Transverse colon (tissue), 4 donors: ENCODE results near the gene TNS1. TPM values are rescaled to one million over a fixed set of nuclear protein-coding genes. Genes with fewer than 3 reads are reported as not detected.

ENCODE experiments used
- DNase-seq: peaks from one replicate; pipeline ENCODE4 v3.0.0-alpha.2; 2019
- H3K27ac ChIP-seq, 4 donors: fragments of 200-600 bp; sonication (generic); 2 replicates each; pipeline ENCODE4 v1.5.1; 2016 to 2018; ENCODE audit warnings: inconsistent platforms in 4 of 4
- H3K27me3 ChIP-seq: fragments of 200-600 bp; sonication (generic); 2 replicates; pipeline ENCODE4 v1.5.1; 2017; ENCODE audit warnings: inconsistent platforms
- H3K36me3 ChIP-seq, 4 donors: fragments of 200-600 bp; sonication (generic); 2 replicates each; pipeline ENCODE4 v1.5.1; 2017 to 2019; ENCODE audit warnings: inconsistent platforms in 4 of 4
- H3K4me1 ChIP-seq, 4 donors: fragments of 200-600 bp; sonication (generic); 2 replicates each; pipeline ENCODE4 v1.5.1; 2017 to 2020; ENCODE audit warnings: inconsistent platforms in 4 of 4
- H3K4me3 ChIP-seq, 4 donors: fragments of 200-600 bp; sonication (generic); 1 replicate in 1 of 4; 2 replicates in 3 of 4; pipeline versions ENCODE4 v1.5.1 to v1.6.1; 2017 to 2019; ENCODE audit warnings: inconsistent platforms in 4 of 4
- H3K9me3 ChIP-seq, 2 donors: fragments of 200-600 bp; sonication (generic); 2 replicates each; pipeline ENCODE4 v1.5.1; 2017 to 2019; ENCODE audit warnings: inconsistent platforms in 2 of 2
- EP300 ChIP-seq: sonication (generic); formaldehyde crosslinking; IDR thresholded peaks from one replicate; pipeline ENCODE4 v1.6.1; 2017; ENCODE audit warnings: antibody characterized with exemption, low read depth
- POLR2A ChIP-seq: fragments of 450-650 bp; IDR thresholded peaks from one replicate; pipeline ENCODE4 v1.6.1; 2016; ENCODE audit warnings: antibody characterized with exemption, mild to moderate bottlenecking, moderate library complexity
- POLR2AphosphoS5 ChIP-seq, 3 donors: sonication (generic); formaldehyde crosslinking; IDR thresholded peaks; one replicate each; pipeline ENCODE4 v1.6.1; 2016; ENCODE audit warnings: antibody characterized with exemption in 3 of 3
- WGBS, 2 donors: methylation state at CpG; one replicate each; pipeline ENCODE4 v1.1.5; 2018; ENCODE audit warnings: low coverage in 1 of 2; 5-methylcytosine and 5-hydroxymethylcytosine counted together
- in situ Hi-C, 4 donors: fragments of 200-750 bp; cut with MboI; loops; one replicate each; pipeline versions ENCODE4 v1.15.0 to v1.15.1; 2017; ENCODE audit warnings: low sequenced_read_pairs in 3 of 4, low pct_ligation_motif_present in 1 of 4, low pct_unique_long_range_greater_than_20kb in 1 of 4
- intact Hi-C: fragments of 100-400 bp; cut with DNase I; formaldehyde crosslinking; loops from one replicate; pipeline ENCODE4 v1.15.1; 2023; ENCODE audit warnings: low total_unique reads
- total RNA-seq, 4 donors: library from RNA; depleted of rRNA; stranded (reverse); fragments of >200 nt; gene quantifications; one replicate each; pipeline ENCODE4 v1.1.0, GENCODE V29; 2016
- TF ChIP-seq, protein P1 (sequence below), 5 experiments: fragments of 200-600 bp in 3 of 5; fragments of 450-650 bp in 2 of 5; sonication (generic) in 3 of 5; IDR thresholded peaks; 1 replicate in 2 of 5; 2 replicates in 3 of 5; pipeline ENCODE4 v1.5.1; 2016 to 2017; ENCODE audit warnings: antibody characterized with exemption in 5 of 5, inconsistent platforms in 3 of 5, mild to moderate bottlenecking in 2 of 5, moderate library complexity in 1 of 5

TNS1 gene
- total RNA-seq, 4 donors from 2014 or later: 101 to 487 (median 231) TPM

DNA sequence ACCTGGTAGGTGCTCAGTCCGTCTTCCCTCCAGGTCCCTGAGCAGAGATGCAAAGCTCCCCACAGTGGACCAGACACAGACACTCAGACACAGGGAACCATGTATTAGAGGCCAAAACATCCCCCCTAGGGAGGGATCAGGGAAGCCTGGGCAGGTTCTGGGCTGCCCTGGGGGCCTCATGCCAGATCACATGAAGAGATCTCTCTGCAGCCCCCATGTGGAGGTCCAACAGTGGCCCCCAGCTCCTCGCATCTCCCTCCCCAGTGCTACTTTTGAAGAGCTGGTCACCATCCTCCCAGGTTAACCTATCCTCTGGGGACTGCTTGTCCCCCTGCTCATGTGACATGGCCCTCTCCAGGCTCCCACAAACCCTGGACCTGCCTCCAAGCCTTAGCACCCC is 10.5 kb upstream of the TNS1 start:
- Histone ChIP-seq H3K27ac (no peak overlapping the region), H3K4me1 (peaks cover 6 to 20% (median 15%) of the 10 kb centered on the region in 4 donors), H3K27me3 (peaks cover 42% of the 10 kb centered on the region), H3K4me3 (no peak overlapping the region), H3K9me3 (no peaks in the 10 kb centered on the region), H3K36me3 (no peaks in the 10 kb centered on the region)
- no peak for DNase-seq
- in situ Hi-C loops: loop anchor here in 1 of 4 donors (25.0 kb wide), 1 partner anchor 226 kb away; no protein-coding TSS in a partner anchor
- TF ChIP-seq POLR2AphosphoS5 (IDR thresholded peaks at IDR 0.05): no peak
- TF ChIP-seq POLR2A: no peak
- TF ChIP-seq EP300: no peak
- TF ChIP-seq, protein P1, sequence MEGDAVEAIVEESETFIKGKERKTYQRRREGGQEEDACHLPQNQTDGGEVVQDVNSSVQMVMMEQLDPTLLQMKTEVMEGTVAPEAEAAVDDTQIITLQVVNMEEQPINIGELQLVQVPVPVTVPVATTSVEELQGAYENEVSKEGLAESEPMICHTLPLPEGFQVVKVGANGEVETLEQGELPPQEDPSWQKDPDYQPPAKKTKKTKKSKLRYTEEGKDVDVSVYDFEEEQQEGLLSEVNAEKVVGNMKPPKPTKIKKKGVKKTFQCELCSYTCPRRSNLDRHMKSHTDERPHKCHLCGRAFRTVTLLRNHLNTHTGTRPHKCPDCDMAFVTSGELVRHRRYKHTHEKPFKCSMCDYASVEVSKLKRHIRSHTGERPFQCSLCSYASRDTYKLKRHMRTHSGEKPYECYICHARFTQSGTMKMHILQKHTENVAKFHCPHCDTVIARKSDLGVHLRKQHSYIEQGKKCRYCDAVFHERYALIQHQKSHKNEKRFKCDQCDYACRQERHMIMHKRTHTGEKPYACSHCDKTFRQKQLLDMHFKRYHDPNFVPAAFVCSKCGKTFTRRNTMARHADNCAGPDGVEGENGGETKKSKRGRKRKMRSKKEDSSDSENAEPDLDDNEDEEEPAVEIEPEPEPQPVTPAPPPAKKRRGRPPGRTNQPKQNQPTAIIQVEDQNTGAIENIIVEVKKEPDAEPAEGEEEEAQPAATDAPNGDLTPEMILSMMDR (IDR thresholded peaks at IDR 0.05): no peak
- 88% methylated on average over 2 of the region's 2 CpGs; no CpG with 5 or more reads in 1 of the 2 donors for WGBS, 2 donors
- intact Hi-C loops: no loop called here

DNA sequence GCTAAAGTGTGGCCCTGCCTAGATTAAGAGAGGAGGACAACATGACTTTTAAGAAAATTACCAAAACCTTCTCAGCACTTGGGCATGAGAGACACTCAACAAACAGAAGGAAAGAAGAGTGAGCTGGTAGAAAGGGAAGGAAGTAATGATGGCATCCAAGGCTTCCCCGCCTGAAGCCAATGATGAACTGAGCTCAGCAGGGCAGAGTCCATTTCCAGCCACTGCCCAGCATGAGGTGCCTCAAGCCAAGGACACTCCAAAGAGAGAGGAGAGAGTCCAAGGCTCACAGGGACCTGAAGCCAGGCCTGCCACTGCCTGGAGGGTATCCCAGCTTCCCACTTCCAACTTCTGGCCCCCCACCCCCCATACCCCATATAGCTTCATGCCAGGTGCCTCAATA is 9.5 kb upstream of the TNS1 start:
- no peak for DNase-seq
- H3K4me3 ChIP-seq: no peak overlapping the region
- in situ Hi-C loops: loop anchor here in 1 of 4 donors (25.0 kb wide), 1 partner anchor 225 kb away; no protein-coding TSS in a partner anchor

DNA sequence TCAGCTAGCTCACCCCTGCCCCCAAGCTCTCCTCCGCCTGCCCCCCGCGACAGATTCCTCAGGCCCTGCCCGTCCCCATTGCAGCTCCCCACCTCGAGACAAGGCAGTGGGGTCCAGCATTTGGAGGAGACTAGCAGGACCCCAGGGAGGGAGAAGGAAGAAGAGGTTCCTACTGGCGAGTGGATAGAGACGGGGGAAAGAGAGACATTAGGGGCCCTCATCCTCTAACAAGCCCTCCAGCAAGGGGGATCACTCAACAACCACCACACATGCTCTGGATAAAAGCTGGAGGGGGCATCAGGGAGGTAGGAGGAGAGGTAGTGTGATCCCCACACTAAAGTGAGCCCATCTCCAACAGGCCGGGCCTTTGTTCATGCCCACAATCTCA is 8.9 kb upstream of the TNS1 start:
- in situ Hi-C loops (loop anchor here in 1 of 4 donors (25.0 kb wide), 1 partner anchor 224 kb away; no protein-coding TSS in a partner anchor), intact Hi-C loops (no loop called here)

More for the DNA sequence above, 9.5 kb upstream of the TNS1 start:
- no peaks in the 10 kb centered on the region for H3K36me3 ChIP-seq
- no peaks in the 10 kb centered on the region for H3K9me3 ChIP-seq
- no peak overlapping the region for H3K27ac ChIP-seq
- TF ChIP-seq POLR2A (no peak), POLR2AphosphoS5 (IDR thresholded peaks at IDR 0.05) (no peak), EP300 (no peak)
- TF ChIP-seq, protein P1 (IDR thresholded peaks at IDR 0.05): no peak
- intact Hi-C loops: no loop called here
- peaks cover 6 to 19% (median 14%) of the 10 kb centered on the region in 4 donors for H3K4me1 ChIP-seq
- 40 to 63% methylated on average over 1 of the region's 1 CpG for WGBS, 2 donors
- H3K27me3 ChIP-seq: peaks cover 50% of the 10 kb centered on the region

DNA sequence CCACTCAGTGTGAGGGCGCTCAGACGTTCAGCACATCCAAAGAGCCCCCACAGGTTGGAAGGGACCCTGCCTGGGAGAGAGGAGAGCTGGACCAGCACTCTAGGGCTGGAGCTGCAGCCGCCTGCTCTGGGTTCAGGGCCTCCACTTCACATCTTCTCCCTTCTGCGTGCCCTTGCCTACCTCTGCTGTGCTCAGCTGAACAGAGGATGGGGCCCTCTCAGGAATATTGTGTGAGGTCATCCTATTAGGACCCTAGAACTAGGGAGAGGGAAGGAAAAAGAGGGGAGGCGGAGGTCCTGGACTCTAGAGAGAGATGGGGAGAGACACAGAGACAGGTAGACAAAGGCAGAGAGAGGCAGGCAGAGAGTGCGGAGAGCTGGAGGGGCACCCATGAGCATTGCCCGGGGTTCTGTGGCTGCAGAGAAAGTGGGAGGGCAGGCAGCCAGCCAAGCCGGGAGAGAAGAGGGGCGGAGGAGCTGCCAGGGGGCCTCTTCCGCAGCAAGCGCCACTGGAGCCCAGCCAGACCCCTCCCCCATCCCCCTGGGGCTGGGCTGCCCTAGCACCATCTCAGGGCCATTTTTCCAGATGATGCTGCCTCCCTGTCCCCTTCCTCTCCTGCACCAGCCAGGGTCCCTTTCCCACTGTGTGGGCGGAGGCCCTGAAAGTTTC is 8.3 kb upstream of the TNS1 start:
- no peaks in the 10 kb centered on the region for H3K9me3 ChIP-seq
- TF ChIP-seq POLR2A (no peak), EP300 (no peak), POLR2AphosphoS5 (IDR thresholded peaks at IDR 0.05) (no peak)
- TF ChIP-seq, protein P1 (IDR thresholded peaks at IDR 0.05): no peak
- no peak overlapping the region for H3K4me3 ChIP-seq
- H3K27ac ChIP-seq: no peak overlapping the region
- no peaks in the 10 kb centered on the region for H3K36me3 ChIP-seq
- peaks cover 50% of the 10 kb centered on the region for H3K27me3 ChIP-seq
- in situ Hi-C loops (loop anchor here in 1 of 4 donors (25.0 kb wide), 1 partner anchor 224 kb away; no protein-coding TSS in a partner anchor), intact Hi-C loops (no loop called here)
- peaks cover 6 to 19% (median 14%) of the 10 kb centered on the region in 4 donors for H3K4me1 ChIP-seq
- DNase-seq: no peak
- WGBS, 2 donors: 62 to 75% methylated on average over 4 to 12 of the region's 12 CpGs

More for the DNA sequence above, 8.9 kb upstream of the TNS1 start:
- Histone ChIP-seq H3K27me3 (peaks cover 50% of the 10 kb centered on the region), H3K4me3 (no peak overlapping the region), H3K27ac (no peak overlapping the region), H3K9me3 (no peaks in the 10 kb centered on the region), H3K36me3 (no peaks in the 10 kb centered on the region), H3K4me1 (peaks cover 6 to 19% (median 14%) of the 10 kb centered on the region in 4 donors)
- TF ChIP-seq, protein P1 (IDR thresholded peaks at IDR 0.05): no peak
- TF ChIP-seq POLR2A: no peak
- TF ChIP-seq EP300: no peak
- no peak for TF ChIP-seq POLR2AphosphoS5 (IDR thresholded peaks at IDR 0.05)
- WGBS, 2 donors: 73 to 90% methylated on average over 4 to 8 of the region's 8 CpGs
- DNase-seq: no peak
